ENCODE measurements around the gene AFAP1. TPM values are rescaled to one million over a fixed set of nuclear protein-coding genes. Genes with fewer than 3 reads are reported as not detected.

The AFAP1 gene
- polyA plus RNA-seq, 10 donors = 31.0 to 46.2 (median 34.6) TPM

DNA sequence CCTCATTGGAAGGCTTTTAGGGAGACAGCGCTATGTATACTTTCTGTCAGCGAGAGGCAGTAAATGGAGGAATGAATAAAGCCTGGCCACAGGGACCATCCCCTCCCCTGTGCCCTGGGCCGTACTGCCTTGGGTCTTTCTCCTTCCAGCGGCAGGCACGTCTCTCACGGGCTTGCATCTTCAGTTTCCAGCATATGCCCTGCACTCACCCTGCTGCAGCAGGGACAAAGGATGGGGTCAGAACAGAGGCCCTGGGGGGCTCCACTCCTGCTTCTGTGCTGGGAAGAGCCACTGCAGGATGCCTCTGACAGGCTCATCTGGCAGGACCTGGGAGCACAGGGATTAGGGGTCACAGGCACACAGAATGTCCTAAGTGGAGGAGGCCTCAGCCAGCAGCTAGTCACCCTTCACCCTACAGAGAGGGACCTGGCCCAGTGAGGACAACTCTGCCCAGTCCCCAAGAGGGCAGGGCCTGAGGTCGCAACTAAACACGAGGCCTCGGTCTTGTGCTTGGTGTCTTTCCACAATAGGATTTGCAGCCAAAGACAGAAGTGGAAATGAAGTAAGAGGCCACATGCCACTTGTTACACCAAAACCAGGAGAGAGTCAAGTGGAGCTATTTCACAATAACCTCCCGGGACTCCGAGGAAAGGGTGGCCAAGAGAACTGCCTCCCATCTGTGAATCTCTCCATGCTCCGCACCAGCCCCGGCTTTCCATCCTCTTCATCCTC is 150.8 kb downstream of the AFAP1 start:
- DNase-seq = no peak

DNA sequence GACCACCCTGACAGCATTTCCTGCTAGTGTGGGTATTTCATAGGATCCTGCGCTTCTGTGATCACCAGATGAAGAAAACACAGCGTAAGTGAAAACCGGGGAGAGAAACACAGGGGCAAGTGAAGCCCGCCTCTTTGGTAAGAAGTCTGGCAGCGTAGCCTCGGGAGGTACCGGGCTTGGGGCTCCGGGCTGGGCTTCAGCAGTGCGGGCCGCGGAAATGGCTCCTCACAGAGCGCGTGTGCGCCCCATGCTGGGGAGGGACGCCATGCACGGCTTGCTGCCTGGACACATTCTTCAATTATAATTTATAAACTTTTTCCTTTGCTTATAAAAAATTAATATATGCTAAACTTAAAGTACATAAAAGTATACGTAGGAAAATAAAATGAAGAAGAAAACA is 151.5 kb downstream of the AFAP1 start:
- DNase-seq = no peak

DNA sequence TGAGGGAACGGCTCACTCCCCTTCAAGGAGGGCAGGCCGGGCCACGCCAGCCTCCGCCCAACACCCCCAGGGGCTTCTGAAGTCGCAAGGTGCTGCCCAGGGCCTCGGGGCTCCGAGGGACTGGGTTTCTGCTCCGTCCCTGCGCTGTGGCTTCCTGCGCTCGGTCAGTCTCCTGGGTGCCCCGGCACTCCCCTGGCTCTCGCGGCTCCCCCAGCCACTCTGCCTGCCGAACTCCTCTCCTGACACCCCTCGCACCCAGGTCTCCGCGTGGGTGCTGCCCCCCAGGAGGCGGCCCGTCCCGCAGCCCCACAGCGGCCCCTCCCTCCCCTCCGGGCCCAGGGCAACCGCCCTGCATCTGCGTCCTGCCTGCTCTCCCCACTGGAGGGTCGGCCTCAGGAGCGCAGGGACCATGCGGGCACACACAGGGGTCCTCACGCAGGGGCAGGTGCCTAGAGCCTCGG is 151.9 kb downstream of the AFAP1 start:
- DNase-seq = no peak

- DNase-seq = no peak
These were observed 152.6 kb downstream of the AFAP1 start for GRCh38 chr4:7787067-7787466.

GRCh38 chr4:7786517-7786916 is 153.1 kb downstream of the AFAP1 start:
- no peak for DNase-seq

GRCh38 chr4:7786040-7786439 is 153.6 kb downstream of the AFAP1 start:
- no peak for DNase-seq

DNA sequence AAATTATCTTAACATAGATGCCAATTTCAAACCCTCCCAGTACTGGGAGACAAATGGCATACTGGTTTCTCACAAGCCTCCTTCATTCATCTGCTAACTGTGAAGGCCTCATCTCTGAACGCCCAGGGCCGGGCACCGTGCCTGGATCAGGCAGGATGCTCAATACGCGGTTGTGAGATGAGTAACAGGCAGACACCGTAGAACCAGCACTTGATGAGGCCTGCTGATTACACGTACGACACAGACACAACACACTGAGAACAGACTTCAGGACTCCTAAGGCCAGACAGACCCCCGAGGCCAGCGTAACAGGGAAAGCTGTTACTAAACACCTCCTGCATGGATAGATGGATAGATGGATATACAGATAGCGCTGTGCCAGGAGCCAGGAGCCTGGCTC is 154.6 kb downstream of the AFAP1 start:
- DNase-seq = no peak

DNA sequence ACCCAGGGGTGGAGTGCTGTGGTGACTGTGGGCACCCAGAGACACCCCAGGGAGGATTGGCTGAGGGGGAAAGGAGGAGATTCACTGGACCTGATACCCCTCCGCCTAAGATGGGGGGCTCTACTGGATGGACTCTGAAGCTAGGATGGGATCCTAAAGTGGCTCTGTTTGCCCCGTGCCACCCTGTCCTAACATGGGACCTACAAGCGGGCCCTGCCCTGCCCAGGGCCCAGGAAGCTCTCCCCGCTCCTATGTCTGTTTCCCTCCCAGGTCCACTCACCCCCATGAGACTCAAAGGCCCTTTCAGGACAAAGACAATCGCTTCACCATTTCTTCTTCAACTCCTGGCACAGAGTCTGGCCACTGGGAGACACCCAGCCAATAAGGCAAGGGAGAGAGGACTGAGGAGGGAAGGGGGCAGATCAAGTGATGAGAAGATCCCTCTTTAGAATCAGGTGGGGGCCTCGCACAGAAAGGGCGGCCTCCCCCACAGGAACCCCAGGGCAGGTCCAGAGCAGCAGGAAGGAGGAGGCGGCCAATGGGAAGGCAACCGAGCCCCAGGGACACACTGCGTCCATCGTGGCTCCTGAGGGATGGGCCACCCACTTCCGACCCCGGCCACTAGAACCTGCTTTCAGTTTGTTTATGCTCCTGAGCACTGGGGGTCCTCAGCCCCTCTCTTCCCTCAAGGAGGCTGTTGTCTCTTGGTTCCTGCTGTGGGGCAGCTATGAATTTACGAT is 155.4 kb downstream of the AFAP1 start:
- DNase-seq = no peak

DNA sequence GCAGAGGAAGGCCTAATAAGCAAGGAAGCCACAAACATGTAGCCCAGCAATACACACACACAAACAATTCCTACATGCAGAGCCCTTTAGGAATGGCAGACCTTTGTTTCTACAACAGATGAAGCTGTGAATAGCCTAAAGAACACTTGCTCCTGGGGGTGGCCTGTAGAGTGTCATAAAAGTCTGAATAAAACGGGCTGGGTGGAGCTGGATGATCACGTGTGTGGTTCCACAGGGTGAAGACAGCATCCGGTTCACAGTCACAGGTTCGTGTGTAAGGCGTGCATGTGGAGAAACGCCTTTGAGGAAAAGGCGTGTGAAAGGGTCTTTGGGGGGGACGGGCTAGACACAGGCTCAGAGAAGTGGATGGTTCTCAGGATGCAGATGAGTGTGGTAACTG is 156.1 kb downstream of the AFAP1 start:
- no peak for DNase-seq

- no peak for DNase-seq
These were observed 156.9 kb downstream of the AFAP1 start for GRCh38 chr4:7782783-7783182.

DNA sequence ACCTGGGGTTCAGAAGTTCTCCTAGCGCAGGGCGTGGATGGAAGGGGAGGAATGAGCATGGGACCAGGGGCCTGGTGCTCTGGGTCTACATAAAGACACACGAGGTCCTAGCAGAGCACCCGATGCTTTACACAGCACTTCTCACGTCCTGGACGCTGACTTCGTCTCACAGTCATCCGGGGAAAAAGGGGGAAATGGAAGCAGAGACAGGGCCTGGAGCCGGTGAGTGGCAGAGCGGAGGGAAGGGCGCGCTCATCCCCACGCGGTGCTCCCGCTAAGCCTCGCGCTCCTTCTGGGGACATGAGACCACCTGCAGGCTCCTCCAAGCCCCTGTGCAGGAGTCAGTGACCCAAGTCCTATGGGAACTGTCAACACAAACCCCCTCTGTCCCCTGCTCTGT is 157.7 kb downstream of the AFAP1 start:
- no peak for DNase-seq

GRCh38 chr4:7781366-7781765 is 158.3 kb downstream of the AFAP1 start:
- peak in 1 of 3 donors; percentile 45 for DNase-seq

- peak in 1 of 3 donors; percentile 72 for DNase-seq
These were observed 158.8 kb downstream of the AFAP1 start for GRCh38 chr4:7780751-7781348.

DNA sequence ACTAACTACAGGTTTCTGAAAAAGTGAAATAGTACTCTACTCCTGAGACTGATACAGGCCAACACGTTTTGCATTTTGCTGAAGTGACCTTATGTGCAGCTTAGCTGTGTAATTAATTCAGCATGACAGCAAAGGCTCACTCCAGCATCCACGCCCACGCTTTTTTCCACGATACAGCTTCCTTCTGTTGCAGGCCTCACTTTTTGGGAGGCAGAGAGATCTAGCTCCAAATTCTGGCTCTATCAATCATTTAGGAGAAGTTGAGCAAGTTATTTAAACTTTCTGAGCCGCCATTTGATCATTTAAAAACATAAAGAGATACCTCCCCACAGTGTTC is 160.3 kb downstream of the AFAP1 start:
- DNase-seq = peak; percentile 68 to 93 (median 77)

GRCh38 chr4:7778510-7779431 is 160.9 kb downstream of the AFAP1 start:
- no peak for DNase-seq

DNA sequence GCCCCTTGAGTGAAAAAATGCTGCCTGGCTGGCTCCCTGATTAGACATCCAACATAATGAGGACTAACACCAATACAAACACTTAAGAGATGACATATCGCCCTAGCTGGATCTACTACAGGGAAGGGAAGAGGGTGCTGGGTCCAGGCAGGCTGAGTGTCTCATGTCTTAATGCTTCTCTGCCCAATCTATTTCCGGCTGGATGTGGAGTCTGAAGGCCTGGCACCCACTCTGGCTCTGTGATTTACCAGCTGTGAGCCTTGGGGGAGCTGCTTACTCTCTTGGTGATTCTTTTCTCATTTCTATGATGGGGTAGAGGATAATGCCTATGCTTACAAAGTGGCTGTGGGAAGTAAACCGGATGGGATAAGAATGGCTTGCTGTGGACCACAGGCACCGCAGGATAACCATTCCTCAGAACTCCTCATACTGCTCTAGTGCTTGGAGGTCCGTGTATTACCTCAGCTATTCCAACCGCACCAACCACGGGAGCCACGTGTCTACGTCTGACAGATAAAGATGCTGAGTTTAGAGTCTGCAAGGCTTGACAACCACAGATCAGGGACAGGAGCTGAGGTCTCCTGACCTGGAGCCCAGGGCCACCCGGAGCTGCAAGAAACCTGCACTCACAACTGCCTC is 161.7 kb downstream of the AFAP1 start:
- DNase-seq = no peak

DNA sequence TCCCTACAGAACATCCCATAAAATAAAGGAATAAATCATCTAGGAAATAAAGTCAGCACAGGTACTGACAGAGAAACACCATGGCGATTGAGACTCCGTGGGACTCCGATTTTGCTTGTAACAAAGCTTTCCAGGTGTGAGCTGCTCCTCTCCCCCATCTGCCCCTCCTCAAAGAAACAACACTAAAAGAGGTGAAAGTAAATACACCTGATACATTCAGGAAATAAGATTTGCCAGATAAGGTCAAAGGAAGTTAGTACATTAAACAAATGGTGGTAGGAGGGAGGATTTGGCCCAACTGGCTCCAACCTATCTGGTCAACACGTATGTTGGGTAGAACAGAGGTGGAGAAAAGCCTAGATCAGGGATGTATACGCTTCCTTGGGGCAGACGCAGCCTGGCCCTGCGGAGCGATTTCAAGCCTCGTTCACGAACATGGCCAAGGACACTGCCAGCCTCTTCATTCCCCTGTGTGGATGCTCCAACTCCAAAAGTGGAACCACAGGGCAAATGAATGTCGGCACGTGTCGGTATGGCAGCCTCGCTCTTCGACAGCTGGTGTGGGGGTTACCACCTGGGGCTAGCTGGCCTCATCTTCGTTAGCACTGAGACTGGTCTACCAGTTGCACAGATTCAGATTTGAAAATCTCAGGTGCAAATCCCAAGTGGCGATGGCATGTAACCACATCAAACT is 162.5 kb downstream of the AFAP1 start:
- no peak for DNase-seq

DNA sequence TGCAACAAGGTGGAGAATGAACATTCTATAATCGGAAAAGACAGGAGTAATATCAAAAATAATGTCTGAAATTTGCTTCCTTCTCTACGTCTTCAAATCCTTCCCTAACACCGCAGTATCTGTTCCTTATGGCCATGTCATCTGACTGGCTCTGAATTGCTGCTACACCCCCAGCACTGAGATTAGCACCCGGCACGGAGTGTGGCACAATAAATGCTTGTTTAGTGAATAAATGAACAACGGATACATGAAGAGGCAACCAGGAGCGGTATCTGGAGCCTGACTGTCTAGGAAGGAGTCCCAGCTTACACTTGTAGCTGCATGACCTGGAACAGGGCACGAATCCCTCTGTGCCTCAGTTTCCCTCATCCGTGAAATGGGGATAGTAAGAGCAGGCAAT is 164.3 kb downstream of the AFAP1 start:
- no peak for DNase-seq

DNA sequence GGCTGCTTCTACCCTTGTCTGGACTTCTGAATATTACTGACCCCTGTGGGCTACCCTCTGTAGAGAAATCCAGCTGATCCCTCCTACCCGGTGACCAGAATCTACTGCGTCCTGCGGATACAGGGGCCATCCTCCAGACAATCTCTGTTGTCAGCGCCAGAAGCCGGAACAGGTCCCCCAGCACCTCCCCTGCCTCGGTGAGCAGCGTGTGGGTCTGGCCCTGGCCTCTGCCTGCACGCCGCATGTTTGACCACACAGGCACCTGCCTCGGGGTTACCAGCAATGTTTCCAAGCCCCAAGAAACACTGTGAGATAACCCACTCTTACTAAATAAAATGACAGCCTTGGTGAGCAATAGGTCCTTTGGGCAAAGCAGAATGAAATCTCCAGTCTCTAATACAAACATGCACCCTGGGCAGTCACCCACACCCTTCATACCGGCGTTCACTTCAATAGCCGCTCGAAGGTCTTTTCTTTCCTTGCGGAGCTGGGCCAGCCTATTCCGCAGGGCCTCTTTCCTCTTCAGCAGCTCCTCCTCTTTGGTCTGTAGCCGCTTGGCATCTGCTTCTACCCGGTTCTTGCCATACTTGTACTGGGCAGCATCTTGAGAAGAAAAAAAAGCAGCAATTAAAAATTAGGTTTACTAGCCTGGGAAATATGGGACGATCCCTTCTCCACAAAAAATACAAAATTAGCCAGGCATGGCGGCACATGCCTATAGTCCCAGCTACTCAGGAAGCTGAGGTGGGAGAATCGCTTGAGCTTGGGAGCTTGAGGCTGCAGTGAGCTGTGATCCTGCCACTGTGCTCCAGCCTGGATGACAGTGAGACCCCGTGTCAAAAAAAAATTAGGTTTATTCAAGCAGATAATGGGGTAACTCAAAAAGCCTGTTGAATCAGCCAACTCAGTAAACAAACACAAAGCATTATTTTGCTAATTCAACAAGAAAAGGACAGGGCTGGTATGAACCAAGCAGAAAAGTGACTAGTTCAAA is 165.1 kb downstream of the AFAP1 start:
- DNase-seq = no peak

Measured in muscle of back (tissue), 11 donors.